GM21526 (cell line): Measurements from ENCODE around the gene OR5M11.
"Not testable (repeated sequence)": the region's sequence is repeated elsewhere in the genome, so short reads cannot be mapped to it uniquely, and the experiment has no call there.

Source experiments
- ATAC-seq: cut with Tn5 transposase; IDR thresholded peaks from one replicate; pipeline ENCODE4 v1.9.1; 2021; ENCODE audit warnings: moderate library complexity; ENCODE audit not compliant: unreplicated experiment, low FRiP score

OR5M11 gene

DNA sequence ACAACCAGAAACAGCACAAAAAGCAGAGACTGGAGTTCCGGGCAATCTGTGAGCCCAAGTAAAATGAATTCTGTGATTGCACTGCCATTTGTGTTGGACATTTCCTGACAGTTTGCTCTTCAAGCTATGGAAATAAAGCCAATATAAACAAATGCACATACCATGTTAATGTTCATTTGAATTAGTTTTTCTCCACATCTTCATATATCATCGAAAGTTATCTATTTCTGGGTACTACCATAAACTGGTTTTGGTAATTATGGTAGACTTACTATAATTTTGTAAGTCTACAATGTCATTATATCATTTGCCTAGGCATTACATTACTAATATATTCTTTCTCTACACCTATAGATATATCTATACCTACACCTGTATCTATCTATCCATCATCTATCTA lies at the start of gene OR5M11:
TSS of gene OR5M11 (minus strand) at position 101 of the 400 bp plus-strand sequence. CDS start at position 101, 0 bp downstream.
- no peak for ATAC-seq

DNA sequence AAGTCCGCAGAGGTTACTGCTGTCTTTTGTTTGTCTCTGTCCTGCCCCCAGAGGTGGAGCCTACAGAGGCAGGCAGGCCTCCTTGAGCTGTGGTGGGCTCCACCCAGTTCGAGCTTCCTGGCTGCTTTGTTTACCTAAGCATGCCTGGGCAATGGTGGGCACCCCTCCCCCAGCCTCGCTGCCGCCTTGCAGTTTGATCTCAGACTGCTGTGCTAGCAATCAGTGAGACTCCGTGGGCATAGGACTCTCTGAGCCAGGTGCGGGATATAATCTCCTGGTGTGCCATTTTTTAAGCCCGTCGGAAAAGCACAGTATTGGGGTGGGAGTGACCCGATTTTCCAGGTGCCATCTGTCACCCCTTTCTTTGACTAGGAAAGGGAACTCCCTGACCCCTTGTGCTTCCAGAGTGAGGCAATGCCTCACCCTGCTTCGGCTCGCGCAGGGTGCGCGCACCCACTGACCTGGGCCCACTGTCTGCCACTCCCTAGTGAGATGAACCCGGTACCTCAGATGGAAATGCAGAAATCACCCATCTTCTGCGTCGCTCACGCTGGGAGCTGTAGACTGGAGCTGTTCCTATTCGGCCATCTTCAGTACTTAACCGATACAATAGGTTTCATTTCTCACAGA lies 49.1 kb upstream of the OR5M11 start:
- not testable (repeated sequence) for ATAC-seq

DNA sequence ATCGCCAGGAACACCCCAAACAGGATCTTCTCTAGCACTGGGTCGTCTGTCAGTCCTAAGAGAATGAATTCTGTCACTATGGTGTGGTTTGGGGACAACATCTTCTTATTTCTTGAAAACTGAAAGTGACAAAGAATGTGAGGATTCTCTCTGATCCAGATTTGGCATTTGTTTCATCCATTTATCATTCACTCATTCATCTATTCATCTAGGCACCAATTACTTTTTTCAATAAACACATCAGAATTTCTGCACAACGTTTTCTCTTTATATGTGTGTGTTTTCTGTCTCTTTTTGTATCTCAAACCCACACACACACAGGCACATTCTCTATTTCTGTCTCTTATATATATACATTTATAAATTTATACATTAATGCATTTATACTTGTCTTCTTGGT lies 34.6 kb upstream of the OR5M11 start, which contains the start of gene OR5M10:
TSS of gene OR5M10 (minus strand) at position 101 of the 400 bp plus-strand sequence. CDS start at position 101, 0 bp downstream.
- ATAC-seq, result no peak

DNA sequence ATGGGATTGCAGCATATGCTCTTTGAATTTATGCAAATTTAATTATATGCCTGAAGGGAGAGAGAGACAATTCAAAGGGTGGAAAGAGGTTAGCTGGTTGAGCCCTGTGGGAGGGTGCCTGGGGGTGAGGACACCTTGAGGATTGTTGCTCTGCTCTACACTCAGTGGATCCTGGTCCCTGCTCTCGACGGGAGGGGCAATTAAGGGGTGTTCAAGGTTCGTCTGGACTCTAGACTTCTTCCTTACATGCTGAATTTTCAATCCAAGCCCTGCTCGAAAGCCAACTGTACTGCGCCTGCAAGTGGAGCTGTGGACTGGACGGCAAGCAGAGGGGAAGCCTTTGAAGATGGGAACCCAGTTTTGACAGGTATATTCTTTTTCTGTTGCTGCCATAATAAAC lies 15.5 kb upstream of the OR5M11 start:
- no peak for ATAC-seq

DNA sequence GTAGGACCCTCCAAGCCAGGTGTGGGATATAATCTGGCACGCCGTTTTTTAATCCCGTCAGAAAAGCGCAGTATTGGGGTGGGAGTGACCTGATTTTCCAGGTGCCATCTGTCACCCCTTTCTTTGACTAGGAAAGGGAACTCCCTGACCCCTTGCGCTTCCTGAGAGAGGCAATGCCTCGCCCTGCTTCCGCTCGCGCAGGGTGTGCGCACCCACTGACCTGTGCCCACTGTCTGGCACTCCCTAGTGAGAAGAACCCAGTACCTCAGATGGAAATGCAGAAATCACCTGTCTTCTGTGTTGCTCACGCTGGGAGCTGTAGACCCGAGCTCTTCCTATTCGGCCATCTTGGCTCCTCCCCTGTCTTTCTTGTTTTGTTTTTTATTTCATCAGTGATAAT lies 11.6 kb upstream of the OR5M11 start:
- not testable (repeated sequence) for ATAC-seq

DNA sequence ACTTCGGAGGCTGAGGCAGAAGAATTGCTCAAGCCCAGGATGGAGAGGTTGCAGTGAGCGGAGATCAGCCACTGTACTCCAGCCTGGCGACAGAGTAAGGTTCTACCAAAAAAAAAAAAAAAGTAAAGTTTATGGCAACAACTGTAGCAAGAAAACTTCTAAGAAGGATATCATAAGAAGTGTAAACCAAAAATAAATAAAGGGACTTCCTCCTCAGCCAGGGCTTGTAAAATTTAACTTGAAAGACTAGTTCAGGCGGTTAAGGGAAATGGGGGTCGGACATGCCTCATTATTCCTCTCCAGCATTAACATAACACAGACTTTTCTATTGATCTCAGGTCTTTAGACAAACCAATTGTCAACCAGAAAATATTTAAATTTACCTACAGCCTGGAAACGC lies 2.5 kb upstream of the OR5M11 start:
- ATAC-seq, result no peak

DNA sequence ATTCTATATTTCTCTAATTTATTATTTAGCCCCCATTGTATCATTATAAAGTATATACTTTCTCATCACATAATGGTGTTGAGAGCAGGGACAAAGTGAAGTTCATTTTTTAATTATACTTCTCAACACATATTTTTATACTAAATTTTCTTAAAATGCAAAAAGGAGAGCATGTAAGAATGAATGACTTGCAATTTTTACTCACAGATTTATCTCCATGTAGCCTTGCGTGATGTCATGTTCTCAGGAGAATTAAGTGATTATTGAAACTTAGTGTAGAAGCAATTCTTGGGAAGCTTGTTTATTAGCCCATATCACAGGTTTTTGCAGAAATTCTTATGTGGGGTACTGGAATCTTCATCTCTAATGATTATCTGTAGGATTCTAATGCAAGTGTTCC lies 682 bp upstream of the OR5M11 start:
- ATAC-seq, result no peak

DNA sequence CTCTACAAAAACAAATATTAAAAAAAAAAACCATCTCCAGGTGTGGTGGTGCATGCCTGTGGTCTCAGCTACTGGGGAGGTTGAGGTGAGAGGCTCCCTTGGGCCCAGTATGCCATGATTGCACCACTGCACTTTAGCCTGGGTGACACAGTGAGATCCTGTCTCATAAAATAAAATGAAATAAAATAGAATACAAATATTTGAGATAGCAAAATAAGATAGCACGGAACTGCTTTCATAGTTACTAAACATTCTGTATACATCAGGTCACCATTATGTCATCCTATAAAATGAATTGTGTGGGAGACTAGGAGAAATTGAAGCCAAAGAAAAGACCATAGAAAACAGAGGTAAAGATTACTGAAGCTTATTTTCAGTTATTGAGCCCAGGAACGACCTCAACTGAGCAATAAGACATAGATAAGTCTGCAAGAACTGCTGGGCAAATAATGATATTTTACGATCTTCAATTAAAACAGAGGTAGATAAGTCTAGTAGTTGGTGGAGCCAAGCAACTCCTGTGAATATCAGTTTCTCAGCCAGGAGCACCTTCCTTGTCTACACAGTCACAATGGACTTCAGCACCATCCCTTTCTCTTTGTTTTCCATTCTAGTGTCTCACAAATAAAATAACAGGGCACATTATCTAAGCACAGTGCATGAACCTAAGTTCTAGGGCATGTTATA lies 9.9 kb downstream of the OR5M11 start:
- ATAC-seq, result no peak

DNA sequence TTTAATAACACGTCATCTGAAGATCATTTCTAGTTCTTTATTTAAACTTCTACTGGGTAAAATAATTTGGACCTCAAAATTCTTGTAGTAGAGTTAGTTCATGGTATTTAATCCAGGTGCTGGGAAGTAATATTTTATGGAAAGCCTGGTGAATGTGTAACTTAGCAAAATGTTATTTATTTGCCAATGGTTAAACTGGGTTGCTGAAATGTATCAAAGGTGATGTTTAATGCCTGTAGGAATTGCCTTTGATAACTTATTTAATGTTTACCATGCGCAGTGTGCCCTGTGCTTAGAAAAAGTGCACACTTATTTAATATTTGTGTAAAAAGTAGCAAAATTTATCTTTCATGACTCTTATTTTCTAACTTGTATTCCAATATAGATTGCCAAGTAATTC lies 11.2 kb downstream of the OR5M11 start:
- ATAC-seq, result no peak

DNA sequence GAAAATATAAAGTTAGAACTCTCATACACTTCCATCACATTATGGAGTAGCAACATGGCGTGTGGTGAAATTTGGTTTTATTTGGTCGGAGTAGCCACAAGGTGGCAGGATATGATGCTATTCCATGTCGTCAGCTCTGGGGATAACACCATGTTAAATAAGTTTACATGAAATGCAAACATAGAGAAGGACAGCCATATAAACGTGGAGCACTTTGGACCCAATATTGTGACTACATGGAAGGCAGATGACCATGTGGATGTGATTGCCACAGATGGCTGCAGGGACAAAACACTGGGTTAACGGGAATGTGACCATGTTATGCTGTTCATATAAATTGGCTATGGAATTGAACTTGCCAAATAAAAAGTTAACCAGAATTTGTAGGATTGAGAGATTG lies 21.0 kb downstream of the OR5M11 start:
- no peak for ATAC-seq

DNA sequence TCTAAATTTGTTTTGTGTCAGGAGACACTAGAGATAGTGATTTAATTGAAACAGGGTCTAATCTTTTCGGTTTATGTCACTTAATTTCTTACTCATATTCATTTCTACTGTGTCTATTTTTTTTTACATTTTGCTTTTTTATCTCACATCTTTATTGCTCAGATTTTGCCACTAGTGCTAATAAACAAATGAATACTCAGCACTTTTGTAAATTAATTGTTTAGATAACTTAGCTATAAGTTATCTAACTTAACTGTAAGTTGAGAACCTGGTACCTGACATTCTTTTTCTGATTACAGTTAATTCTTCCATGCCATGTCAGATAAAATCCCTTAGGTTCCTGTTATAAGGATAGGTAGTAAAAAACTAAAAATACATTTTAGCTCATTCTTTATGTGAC lies 29.8 kb downstream of the OR5M11 start:
- ATAC-seq, result no peak

DNA sequence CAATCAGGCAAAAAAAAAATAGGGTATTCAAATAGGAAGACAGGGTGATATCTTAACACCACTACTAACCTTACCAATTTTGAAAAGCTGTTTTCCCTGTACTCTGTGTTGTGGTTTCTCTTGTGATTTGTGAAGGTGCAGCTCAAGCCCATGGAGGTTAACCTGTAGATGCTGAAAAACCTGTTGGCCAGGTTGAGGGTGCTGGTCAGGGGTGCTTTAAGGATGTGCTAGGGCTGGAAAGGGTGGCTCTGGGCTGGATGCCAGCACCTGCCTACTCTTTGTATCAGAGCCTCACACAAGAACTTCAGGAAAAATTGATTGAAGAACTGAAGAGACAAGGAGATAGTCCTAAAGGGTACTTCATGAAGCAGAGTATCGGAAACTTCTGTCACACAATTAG lies 33.6 kb downstream of the OR5M11 start:
- no peak for ATAC-seq

DNA sequence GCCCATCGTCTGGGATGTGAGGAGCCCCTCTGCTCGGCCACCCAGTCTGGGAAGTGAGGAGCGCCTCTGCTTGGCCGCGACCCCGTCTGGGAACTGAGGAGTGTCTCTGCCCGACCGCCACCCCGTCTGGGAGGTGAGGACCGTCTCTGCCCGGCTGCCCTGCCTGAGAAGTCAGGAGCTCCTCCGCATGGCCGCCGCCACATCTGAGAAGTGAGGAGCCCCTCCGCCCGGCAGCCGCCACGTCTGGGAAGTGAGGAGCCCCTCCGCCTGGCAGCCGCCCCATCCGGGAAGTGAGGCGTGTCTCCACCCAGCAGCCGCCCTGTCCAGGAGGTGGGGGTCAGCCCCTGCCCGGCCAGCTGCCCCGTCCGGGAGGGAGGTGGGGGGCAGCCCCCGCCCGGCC lies 46.0 kb downstream of the OR5M11 start:
- ATAC-seq, result no peak

DNA sequence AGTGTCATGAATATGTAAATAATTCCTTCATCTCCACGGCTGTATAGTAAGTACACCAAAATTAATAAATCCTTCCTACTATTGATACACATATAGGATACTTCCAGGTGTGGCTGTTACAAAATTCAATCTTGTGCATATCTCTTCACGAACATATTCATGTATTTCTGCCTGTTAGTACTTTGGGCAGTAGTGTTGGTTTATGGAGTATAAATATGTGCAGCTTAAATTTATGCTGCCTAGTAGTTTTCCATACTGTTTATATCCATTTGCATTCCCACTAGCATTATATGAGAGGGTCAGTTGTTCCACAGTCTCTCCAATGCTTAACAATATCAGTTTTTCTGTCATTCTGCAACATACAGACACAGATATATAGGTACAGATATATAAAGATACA lies 47.9 kb downstream of the OR5M11 start:
- no peak for ATAC-seq
